Mesenchymal stem cell (in vitro differentiated cells and primary cell): ENCODE data around the gene KIAA0753.

ENCODE experiments used
- DNase-seq: peaks from one replicate; pipeline ENCODE4 v3.0.0-alpha.2; 2013
- H2AFZ ChIP-seq: one replicate; pipeline ENCODE4 v1.6.1; 2013; ENCODE audit warnings: low read depth, mild to moderate bottlenecking, control low read depth, inconsistent platforms, low read length, moderate library complexity
- H2AK5ac ChIP-seq: 2 replicates; pipeline ENCODE4 v1.6.1; 2013; ENCODE audit warnings: low read length, moderate library complexity, mild to moderate bottlenecking, inconsistent platforms; ENCODE audit not compliant: severe bottlenecking
- H2BK120ac ChIP-seq: one replicate; pipeline ENCODE4 v1.6.1; 2013; ENCODE audit warnings: low read depth, mild to moderate bottlenecking, inconsistent platforms, low read length, moderate library complexity
- H2BK12ac ChIP-seq, 2 experiments: one replicate each; pipeline ENCODE4 v1.6.1; 2013; ENCODE audit warnings: inconsistent platforms in 2 of 2, low read length in 2 of 2, mild to moderate bottlenecking in 2 of 2, moderate library complexity in 2 of 2, control low read depth in 1 of 2
- H2BK15ac ChIP-seq: one replicate; pipeline ENCODE4 v1.6.1; 2013; ENCODE audit warnings: mild to moderate bottlenecking, low read depth, inconsistent platforms; ENCODE audit not compliant: poor library complexity, severe bottlenecking
- H2BK5ac ChIP-seq: 2 replicates; pipeline ENCODE4 v1.6.1; 2013; ENCODE audit warnings: low read depth, mild to moderate bottlenecking, low read length, control low read depth, inconsistent platforms; ENCODE audit not compliant: poor library complexity, severe bottlenecking
- H3K14ac ChIP-seq, 2 experiments: one replicate each; pipeline ENCODE4 v1.6.1; 2013; ENCODE audit warnings: inconsistent platforms in 2 of 2, low read length in 2 of 2, control low read depth in 1 of 2, mild to moderate bottlenecking in 1 of 2, moderate library complexity in 1 of 2
- H3K18ac ChIP-seq, 2 experiments: one replicate each; pipeline ENCODE4 v1.6.1; 2013; ENCODE audit warnings: inconsistent platforms in 2 of 2, low read length in 2 of 2, control low read depth in 1 of 2, low read depth in 1 of 2, mild to moderate bottlenecking in 1 of 2
- H3K23ac ChIP-seq, 2 experiments: one replicate each; pipeline ENCODE4 v1.6.1; 2013; ENCODE audit warnings: inconsistent platforms in 2 of 2, low read length in 2 of 2, mild to moderate bottlenecking in 2 of 2, moderate library complexity in 2 of 2, control low read depth in 1 of 2
- H3K27ac ChIP-seq: 2 replicates; pipeline ENCODE4 v1.5.1; 2013; ENCODE audit warnings: mild to moderate bottlenecking, moderate library complexity, low read length, control low read depth, inconsistent platforms; ENCODE audit not compliant: poor library complexity, severe bottlenecking
- H3K27me3 ChIP-seq, 2 experiments: 2 replicates each; pipeline versions ENCODE4 v1.6.1 to v1.7.0; 2013; ENCODE audit warnings: low read length in 2 of 2, mild to moderate bottlenecking in 2 of 2, moderate library complexity in 2 of 2, control low read depth in 1 of 2, inconsistent platforms in 1 of 2; ENCODE audit not compliant: control insufficient read depth in 1 of 2, insufficient read depth in 1 of 2
- H3K36me3 ChIP-seq, 2 experiments: 2 replicates each; pipeline versions ENCODE4 v1.6.1 to v1.7.0; 2013; ENCODE audit warnings: low read length in 2 of 2, control low read depth in 1 of 2, inconsistent platforms in 1 of 2, low read depth in 1 of 2, mild to moderate bottlenecking in 1 of 2; ENCODE audit not compliant: insufficient read depth in 2 of 2, control insufficient read depth in 1 of 2
- H3K4ac ChIP-seq, 2 experiments: one replicate each; pipeline ENCODE4 v1.6.1; 2013; ENCODE audit warnings: inconsistent platforms in 2 of 2, low read length in 2 of 2, mild to moderate bottlenecking in 2 of 2, moderate library complexity in 2 of 2, control low read depth in 1 of 2, low read depth in 1 of 2
- H3K4me1 ChIP-seq: 2 replicates; pipeline ENCODE4 v1.6.1; 2013; ENCODE audit warnings: low read depth, low read length, control low read depth; ENCODE audit not compliant: control insufficient read depth, insufficient read depth
- H3K4me2 ChIP-seq: 2 replicates; pipeline ENCODE4 v1.6.1; 2013; ENCODE audit warnings: low read length, mild to moderate bottlenecking, inconsistent platforms; ENCODE audit not compliant: poor library complexity, severe bottlenecking
- H3K4me3 ChIP-seq, 2 experiments: 2 replicates each; pipeline versions ENCODE4 v1.5.1 to v1.7.0; 2013; ENCODE audit warnings: low read length in 2 of 2, mild to moderate bottlenecking in 2 of 2, control low read depth in 1 of 2, low read depth in 1 of 2; ENCODE audit not compliant: insufficient read depth in 1 of 2
- H3K79me1 ChIP-seq: replicated peaks from 2 replicates; pipeline ENCODE4 v1.6.1; 2013; ENCODE audit warnings: mild to moderate bottlenecking, control low read depth, low read length, inconsistent platforms; ENCODE audit not compliant: poor library complexity, severe bottlenecking
- H3K9ac ChIP-seq: 2 replicates; pipeline ENCODE4 v1.7.0; 2013; ENCODE audit warnings: mild to moderate bottlenecking, low read length, moderate library complexity
- H3K9me3 ChIP-seq: 2 replicates; pipeline ENCODE4 v1.7.0; 2013; ENCODE audit warnings: mild to moderate bottlenecking, low read length; ENCODE audit not compliant: control insufficient read depth
- H4K8ac ChIP-seq: one replicate; pipeline ENCODE4 v1.6.1; 2013; ENCODE audit warnings: inconsistent platforms, mild to moderate bottlenecking, low read length, moderate library complexity
- H4K91ac ChIP-seq: one replicate; pipeline ENCODE4 v1.6.1; 2013; ENCODE audit warnings: mild to moderate bottlenecking, low read length, inconsistent platforms
- WGBS: methylation state at CpG from one replicate; pipeline ENCODE4 v1.1.7; 2013; ENCODE audit warnings: mixed read lengths; 5-methylcytosine and 5-hydroxymethylcytosine counted together

The KIAA0753 gene

DNA sequence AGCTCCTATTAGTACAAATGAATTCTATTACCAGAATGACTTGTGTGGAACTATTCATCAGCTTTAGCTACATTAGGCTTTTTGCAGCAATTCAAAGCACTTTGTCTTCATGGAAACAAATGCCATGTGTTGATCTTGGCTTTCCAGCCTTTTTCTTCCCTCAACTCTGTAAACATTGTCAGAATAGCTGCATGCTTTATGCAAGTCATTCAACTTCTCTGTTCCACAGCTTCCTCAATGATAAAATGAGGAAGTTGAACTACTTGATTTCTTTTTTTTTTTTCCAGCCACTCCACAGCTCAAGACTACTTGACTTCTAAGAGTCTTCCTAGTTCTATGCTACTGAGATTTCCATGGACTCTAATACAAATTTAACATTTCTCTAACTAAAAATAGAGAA is 41.1 kb downstream of the KIAA0753 start:
- Histone ChIP-seq H2BK120ac (no peak overlapping the region), H3K23ac (no peak overlapping the region), H4K8ac (no peak overlapping the region), H3K9me3 (no peaks in the 10 kb centered on the region), H3K79me1 (peaks cover 25% of the 10 kb centered on the region), H3K4me1 (no peaks in the 10 kb centered on the region), H2BK5ac (no peak overlapping the region), H3K27me3 (no peaks in the 10 kb centered on the region), H3K14ac (no peak overlapping the region), H2AFZ (no peak overlapping the region), H2BK15ac (no peak overlapping the region), H2BK12ac (no peak overlapping the region), H3K4me2 (no peak overlapping the region), H3K4me3 (no peak overlapping the region), H3K18ac (no peak overlapping the region), H2AK5ac (no peak overlapping the region), H3K27ac (no peak overlapping the region), H4K91ac (no peak overlapping the region), H3K4ac (no peak overlapping the region), H3K9ac (no peak overlapping the region), H3K36me3 (peaks cover 16 to 89% of the 10 kb centered on the region in 2 experiments)
- DNase-seq = no peak

- Histone ChIP-seq H3K18ac (no peak overlapping the region), H2BK5ac (no peak overlapping the region), H4K91ac (no peak overlapping the region), H2BK120ac (no peak overlapping the region), H3K4me3 (no peak overlapping the region), H3K4ac (no peak overlapping the region), H3K79me1 (peaks cover 25% of the 10 kb centered on the region), H3K9ac (no peak overlapping the region), H2BK12ac (no peak overlapping the region), H3K27me3 (no peaks in the 10 kb centered on the region), H2BK15ac (no peak overlapping the region), H3K23ac (no peak overlapping the region), H3K36me3 (peaks cover 23 to 97% of the 10 kb centered on the region in 2 experiments), H2AK5ac (no peak overlapping the region), H3K4me2 (no peak overlapping the region), H2AFZ (no peak overlapping the region), H3K9me3 (no peaks in the 10 kb centered on the region), H3K14ac (no peak overlapping the region), H3K27ac (no peak overlapping the region), H3K4me1 (no peaks in the 10 kb centered on the region), H4K8ac (no peak overlapping the region)
- no peak for DNase-seq
- WGBS = no CpG with 5 or more reads among the region's 1 CpG
Measured at GRCh38 chr17:6597727-6598126, 42.8 kb downstream of the KIAA0753 start.

GRCh38 chr17:6596941-6597340 is 43.6 kb downstream of the KIAA0753 start:
- no peak overlapping the region for H3K23ac ChIP-seq
- no peaks in the 10 kb centered on the region for H3K9me3 ChIP-seq
- no peak overlapping the region for H3K4ac ChIP-seq
- no peaks in the 10 kb centered on the region for H3K27me3 ChIP-seq
- H3K14ac ChIP-seq = no peak overlapping the region
- H3K27ac ChIP-seq = no peak overlapping the region
- H2BK15ac ChIP-seq = no peak overlapping the region
- H2AK5ac ChIP-seq = no peak overlapping the region
- H4K91ac ChIP-seq = no peak overlapping the region
- peaks cover 22% of the 10 kb centered on the region for H3K79me1 ChIP-seq
- H3K4me2 ChIP-seq = no peak overlapping the region
- peaks cover 23 to 97% of the 10 kb centered on the region in 2 experiments for H3K36me3 ChIP-seq
- DNase-seq = no peak
- no peak overlapping the region for H4K8ac ChIP-seq
- no peaks in the 10 kb centered on the region for H3K4me1 ChIP-seq
- no peak overlapping the region for H2BK12ac ChIP-seq
- no peak overlapping the region for H2AFZ ChIP-seq
- H2BK120ac ChIP-seq = no peak overlapping the region
- 100% methylated on average over 3 of the region's 4 CpGs for WGBS
- no peak overlapping the region for H2BK5ac ChIP-seq
- H3K4me3 ChIP-seq = no peak overlapping the region
- H3K9ac ChIP-seq = no peak overlapping the region
- no peak overlapping the region for H3K18ac ChIP-seq

- Histone ChIP-seq H3K4me2 (no peak overlapping the region), H3K27ac (no peak overlapping the region), H3K18ac (no peak overlapping the region), H2BK15ac (no peak overlapping the region), H2AFZ (no peak overlapping the region), H2BK12ac (no peak overlapping the region), H3K4me3 (no peak overlapping the region), H3K23ac (no peak overlapping the region), H2AK5ac (no peak overlapping the region), H2BK120ac (no peak overlapping the region), H3K4ac (no peak overlapping the region), H3K9ac (no peak overlapping the region), H4K91ac (no peak overlapping the region), H3K9me3 (no peaks in the 10 kb centered on the region), H3K27me3 (no peaks in the 10 kb centered on the region), H4K8ac (no peak overlapping the region), H2BK5ac (no peak overlapping the region), H3K79me1 (peaks cover 19% of the 10 kb centered on the region), H3K4me1 (no peaks in the 10 kb centered on the region), H3K14ac (no peak overlapping the region), H3K36me3 (peaks cover 23 to 97% of the 10 kb centered on the region in 2 experiments)
- 96% methylated on average over 2 of the region's 2 CpGs for WGBS
- no peak for DNase-seq
Measured at GRCh38 chr17:6596511-6596910, 44.0 kb downstream of the KIAA0753 start.
